HepG2 (cell line): ENCODE measurements around the gene RPS10. TPM values are rescaled to one million over a fixed set of nuclear protein-coding genes. Genes with fewer than 3 reads are reported as not detected.
A peak's percentile ranks its signal among the peaks of the same experiment; 100 is the strongest.

ENCODE experiments used
- ATAC-seq: fragments of 200-7000 bp; cut with Tn5 transposase; 3 replicates; pipeline ENCODE4 v1.9.1; 2020; ENCODE audit warnings: mild to moderate bottlenecking, moderate library complexity
- BruUV-seq: library from RNA; stranded (reverse); fragments of 400-500 nt; replicated peaks from 2 replicates; lab custom pipeline; 2021; lab: Mats Ljungman, UMichigan
- CTCF ChIA-PET: fragments of 300-600 bp; formaldehyde crosslinking; extraction: SDS; loops from one replicate; lab custom pipeline; 2021; ENCODE audit warnings: low total read pairs, inconsistent platforms, low intra/inter-chr PET ratio; lab: Yijun Ruan, JAX
- POLR2A ChIA-PET: fragments of 350-600 bp; sonication (Branson Sonifier 250); formaldehyde crosslinking; loops from one replicate; lab custom pipeline; 2020; ENCODE audit warnings: antibody characterized with exemption, inconsistent platforms; lab: Yijun Ruan, JAX
- DNase-seq: peaks from one replicate; pipeline ENCODE4 v3.0.0-alpha.2; 2015; ENCODE audit warnings: low spot score
- FAIRE-seq: peaks from 3 replicates; lab custom pipeline; 2011; peaks lifted over from hg19 to GRCh38; lab: Jason Lieb, UNC
- H2AFZ ChIP-seq: one replicate; pipeline ENCODE4 v1.6.1; 2011; ENCODE audit warnings: low read length, inconsistent platforms
- H3K27ac ChIP-seq: fragments of 300-600 bp; 3 replicates; pipeline ENCODE4 v1.8.0; 2011; ENCODE audit warnings: mixed run types, mild to moderate bottlenecking, mixed read lengths, low read length, inconsistent platforms; ENCODE audit not compliant: insufficient read depth; ENCODE audit errors: extremely low read length
- H3K27me3 ChIP-seq, 2 experiments: fragments of 200-600 bp in 1 of 2; 2 replicates in 1 of 2; 3 replicates in 1 of 2; pipeline versions ENCODE4 v1.6.0 to v1.8.0; 2011; ENCODE audit warnings: low read length in 2 of 2, mild to moderate bottlenecking in 2 of 2, moderate library complexity in 2 of 2, inconsistent platforms in 1 of 2; ENCODE audit not compliant: insufficient read depth in 2 of 2, control insufficient read depth in 1 of 2
- H3K36me3 ChIP-seq, 2 experiments: fragments of 200-600 bp in 1 of 2; replicated peaks in 1 of 2; 2 replicates in 1 of 2; 3 replicates in 1 of 2; pipeline versions ENCODE4 v1.5.1 to v1.8.0; 2011; ENCODE audit warnings: low read length in 2 of 2, inconsistent platforms in 1 of 2; ENCODE audit not compliant: insufficient read depth in 2 of 2, control insufficient read depth in 1 of 2
- H3K4me1 ChIP-seq: 2 replicates; pipeline ENCODE4 v1.5.1; 2012; ENCODE audit warnings: low read length, inconsistent platforms; ENCODE audit not compliant: insufficient read depth
- H3K4me2 ChIP-seq: 2 replicates; pipeline ENCODE4 v1.6.0; 2011; ENCODE audit warnings: low read depth, low read length, inconsistent platforms
- H3K4me3 ChIP-seq, 3 experiments: fragments of 200-600 bp in 1 of 3; sonication (generic), shearing (Covaris generic) in 1 of 3; replicated peaks in 1 of 3; 2 replicates each; pipeline ENCODE4 v1.5.1; 2011 to 2016; ENCODE audit warnings: low read length in 3 of 3, inconsistent platforms in 2 of 3, low read depth in 2 of 3, mild to moderate bottlenecking in 2 of 3, control low read depth in 1 of 3, mixed read lengths in 1 of 3; ENCODE audit not compliant: insufficient read depth in 1 of 3
- H3K79me2 ChIP-seq: one replicate; pipeline ENCODE4 v1.6.1; 2011; ENCODE audit warnings: low read length, inconsistent platforms; ENCODE audit not compliant: insufficient read depth
- H3K9ac ChIP-seq: 2 replicates; pipeline ENCODE4 v1.6.0; 2011; ENCODE audit warnings: mild to moderate bottlenecking, low read depth, low read length, inconsistent platforms; ENCODE audit not compliant: insufficient read depth
- H3K9me3 ChIP-seq: 2 replicates; pipeline ENCODE4 v1.5.1; 2012; ENCODE audit warnings: mild to moderate bottlenecking, low read length
- H4K20me1 ChIP-seq: 2 replicates; pipeline ENCODE4 v1.6.0; 2011; ENCODE audit warnings: inconsistent platforms, mild to moderate bottlenecking, low read length, moderate library complexity; ENCODE audit not compliant: insufficient read depth
- ATF7 ChIP-seq, 2 experiments: fragments of 450-650 bp in 1 of 2; sonication (generic) in 1 of 2; formaldehyde crosslinking in 1 of 2; IDR thresholded peaks; 2 replicates each; pipeline versions ENCODE4 v1.4.0 to v1.6.1; 2016 to 2020; ENCODE audit warnings: antibody characterized with exemption in 1 of 2, mild to moderate bottlenecking in 1 of 2, missing genetic modification reagents in 1 of 2
- CREB3 ChIP-seq: sonication (generic); formaldehyde crosslinking; IDR thresholded peaks from 2 replicates; pipeline ENCODE4 v1.5.0; 2020; ENCODE audit warnings: missing genetic modification reagents
- FUBP1 ChIP-seq: sonication (generic); formaldehyde crosslinking; IDR thresholded peaks from 2 replicates; pipeline ENCODE4 v1.5.1; 2020; ENCODE audit warnings: missing genetic modification reagents, mild to moderate bottlenecking, borderline replicate concordance
- KDM5A ChIP-seq: fragments of 200-600 bp; sonication (generic); IDR thresholded peaks from 2 replicates; pipeline ENCODE4 v1.7.0; 2018; ENCODE audit warnings: antibody characterized with exemption, mild to moderate bottlenecking, low read length, borderline replicate concordance
- MAF1 ChIP-seq: sonication (generic); formaldehyde crosslinking; IDR thresholded peaks from 2 replicates; pipeline ENCODE4 v1.5.0; 2020; ENCODE audit warnings: missing genetic modification reagents, borderline replicate concordance
- PITX1 ChIP-seq: sonication (generic); formaldehyde crosslinking; IDR thresholded peaks from 2 replicates; pipeline ENCODE4 v1.5.1; 2020; ENCODE audit warnings: mild to moderate bottlenecking, missing genetic modification reagents
- REPIN1 ChIP-seq: sonication (generic); formaldehyde crosslinking; IDR thresholded peaks from 2 replicates; pipeline ENCODE4 v1.8.0; 2022; ENCODE audit warnings: missing genetic modification reagents, low read depth, mild to moderate bottlenecking, borderline replicate concordance
- SNAPC5 ChIP-seq: sonication (generic); formaldehyde crosslinking; IDR thresholded peaks from 2 replicates; pipeline ENCODE4 v1.8.1; 2023; ENCODE audit warnings: mild to moderate bottlenecking, missing genetic modification reagents, borderline replicate concordance
- SNRNP70 ChIP-seq: fragments of 200-400 bp; formaldehyde crosslinking; IDR thresholded peaks from 2 replicates; pipeline ENCODE4 v1.6.1; 2017; ENCODE audit warnings: mild to moderate bottlenecking, low read depth, low read length, moderate library complexity
- STAT5B ChIP-seq: sonication (generic); formaldehyde crosslinking; IDR thresholded peaks from 2 replicates; pipeline ENCODE4 v1.4.0; 2020; ENCODE audit warnings: missing genetic modification reagents
- TBP ChIP-seq: sonication (generic); formaldehyde crosslinking; IDR thresholded peaks from 2 replicates; pipeline ENCODE4 v1.5.0; 2020; ENCODE audit warnings: missing genetic modification reagents
- ZNF207 ChIP-seq: fragments of 450-650 bp; IDR thresholded peaks from 2 replicates; pipeline ENCODE4 v1.6.1; 2016; ENCODE audit warnings: antibody characterized with exemption, borderline replicate concordance
- ZNF362 ChIP-seq: sonication (generic); formaldehyde crosslinking; IDR thresholded peaks from 2 replicates; pipeline ENCODE4 v1.4.0; 2020; ENCODE audit warnings: missing genetic modification reagents, mild to moderate bottlenecking, borderline replicate concordance
- ZNF577 ChIP-seq: sonication (generic); formaldehyde crosslinking; IDR thresholded peaks from 2 replicates; pipeline ENCODE4 v1.4.0; 2020; ENCODE audit warnings: mild to moderate bottlenecking, low read depth, missing genetic modification reagents, borderline replicate concordance
- WGBS: methylation state at CpG from one replicate; pipeline ENCODE4 v1.1.6; 2017; ENCODE audit warnings: low lambda C conversion rate; 5-methylcytosine and 5-hydroxymethylcytosine counted together
- in situ Hi-C: cut with HindIII; loops from 2 replicates; pipeline ENCODE4 v1.10.0; 2017; ENCODE audit warnings: low pct_unique_long_range_greater_than_20kb; ENCODE audit not compliant: extremely low pct_ligation_motif_present
- intact Hi-C: fragments of 100-400 bp; cut with micrococcal nuclease; formaldehyde crosslinking; loops from one replicate; pipeline ENCODE4 v1.10.0; 2022; ENCODE audit not compliant: unreplicated experiment
- polyA plus RNA-seq, 8 experiments: library from polyadenylated mRNA; depleted of rRNA in 3 of 8; stranded (reverse) in 7 of 8; unstranded in 1 of 8; fragments of >200 nt; fragmentation: Illumina TruSeq in 4 of 8; extraction: Trizol in 4 of 8; gene quantifications; 2 replicates each; pipeline versions ENCODE4 v1.2.1 to v1.2.3, GENCODE V29; 2011 to 2016; ENCODE audit warnings: low read depth in 4 of 8, missing spikeins in 1 of 8, mixed read lengths in 1 of 8; ENCODE audit not compliant: insufficient read depth in 1 of 8
- total RNA-seq, 5 experiments: library from RNA; depleted of rRNA; stranded (reverse); fragments of >200 nt; fragmentation: Illumina TruSeq; extraction: Trizol; gene quantifications; 2 replicates each; pipeline ENCODE4 v1.2.3, GENCODE V29; 2016; ENCODE audit warnings: low read depth in 1 of 5

Gene RPS10
- total and polyA plus RNA-seq, 2 of the 13 experiments (the other 11 are each of a cell fraction or from before 2014, with no cell fraction given): 2,909 to 4,648 TPM

- Histone ChIP-seq H3K79me2 (no peaks in the 10 kb centered on the region), H2AFZ (no peak overlapping the region), H4K20me1 (no peaks in the 10 kb centered on the region), H3K9ac (no peak overlapping the region), H3K4me3 (no peak overlapping the region), H3K9me3 (no peaks in the 10 kb centered on the region), H3K36me3 (no peaks in the 10 kb centered on the region), H3K27me3 (no peaks in the 10 kb centered on the region; a peak in 1 of 5 replicates), H3K4me2 (no peak overlapping the region), H3K27ac (no peak overlapping the region), H3K4me1 (no peaks in the 10 kb centered on the region)
- DNase-seq (no peak), FAIRE-seq (no peak), ATAC-seq (no peak)
- CTCF ChIA-PET: no interaction called here
- intact Hi-C loops: no loop called here
- no peak for TF ChIP-seq STAT5B (CRISPR knock-in tag)
- TF ChIP-seq ATF7 (IDR thresholded peaks at IDR 0.05): no peak
- no peak for TF ChIP-seq ATF7 (CRISPR knock-in tag; IDR thresholded peaks at IDR 0.05)
- TF ChIP-seq CREB3 (CRISPR knock-in tag): no peak
- TF ChIP-seq PITX1 (CRISPR knock-in tag): no peak
- 42% methylated on average over 5 of the region's 5 CpGs for WGBS
- in situ Hi-C loops: no loop called here
- POLR2A ChIA-PET: interaction anchor here (1.4 to 2.5 kb wide), 3 partner anchors 10 to 23 kb away, joined by 3 to 20 read pairs (median 3); partner anchors contain the start of gene RPS10
- no TSS peak for BruUV-seq
These were observed 10.0 kb upstream of the RPS10 start for GRCh38 chr6:34435916-34436315.

- Histone ChIP-seq H3K9ac (peak overlapping the region; percentile 95), H3K4me2 (peak overlapping the region; percentile 82), H3K79me2 (peaks cover 44% of the 10 kb centered on the region), H3K4me3 (peak overlapping the region; percentile 74 to 98 (median 89)), H3K27me3 (no peaks in the 10 kb centered on the region; a peak in 1 of 5 replicates), H3K9me3 (no peaks in the 10 kb centered on the region), H3K36me3 (peaks cover 15 to 44% of the 10 kb centered on the region in 2 experiments), H3K27ac (peak overlapping the region; percentile 73), H2AFZ (no peak overlapping the region), H4K20me1 (peaks cover 31% of the 10 kb centered on the region), H3K4me1 (peaks cover 63% of the 10 kb centered on the region)
- WGBS: 1% methylated on average over 10 of the region's 10 CpGs
- FAIRE-seq (no peak), DNase-seq (no peak), ATAC-seq (no peak; the same call in 2 of the 3 replicates)
- intact Hi-C loops (no loop called here), in situ Hi-C loops (no loop called here)
- CTCF ChIA-PET: no interaction called here
- POLR2A ChIA-PET: interaction anchor here (1.7 to 4.2 kb wide), 3 partner anchors 9 to 184 kb away, joined by 7 to 71 read pairs (median 20); no protein-coding TSS in a partner anchor
- BruUV-seq: no TSS peak
- TF ChIP-seq FUBP1: 0 out of 2 replicates have a peak, but pooled peaks have one; percentile 16
- no peak for TF ChIP-seq SNRNP70
- TF ChIP-seq MAF1 (CRISPR knock-in tag): 0 out of 2 replicates have a peak, but pooled peaks have one; percentile 15
- TF ChIP-seq REPIN1 (CRISPR knock-in tag): no peak
- TF ChIP-seq ZNF207: no peak
- TF ChIP-seq ZNF362 (CRISPR knock-in tag): no peak
- TF ChIP-seq TBP: no peak
- no peak for TF ChIP-seq SNAPC5 (CRISPR knock-in tag)
- TF ChIP-seq ZNF577: no peak
- TF ChIP-seq KDM5A: peak; percentile 36; the same call in 1 of the 2 replicates
These were observed 754 bp downstream of the RPS10 start for GRCh38 chr6:34425132-34425497.
